GM12878 (cell line): ENCODE results near the gene SNRPA. TPM values are rescaled to one million over a fixed set of nuclear protein-coding genes. Genes with fewer than 3 reads are reported as not detected.
A peak's percentile ranks its signal among the peaks of the same experiment; 100 is the strongest.

Source experiments
- ATAC-seq: fragments of 200-7000 bp; cut with Tn5 transposase; 3 replicates; pipeline ENCODE4 v1.9.1; 2020; ENCODE audit warnings: mild to moderate bottlenecking, moderate library complexity
- BruUV-seq: library from RNA; stranded (reverse); fragments of 400-500 nt; replicated peaks from 2 replicates; lab custom pipeline; 2021; lab: Mats Ljungman, UMichigan
- CTCF ChIA-PET: fragments of 300-600 bp; sonication (Branson Sonifier 250); formaldehyde crosslinking; extraction: SDS; loops from one replicate; lab custom pipeline; 2021; ENCODE audit warnings: inconsistent platforms; lab: Yijun Ruan, JAX
- POLR2A ChIA-PET: fragments of 350-600 bp; formaldehyde crosslinking; extraction: SDS; loops from one replicate; lab custom pipeline; 2021; ENCODE audit warnings: inconsistent platforms; lab: Charles Lee
- RAD21 ChIA-PET: fragments of 300-600 bp; sonication (Branson Sonifier 250); formaldehyde crosslinking; loops from one replicate; lab custom pipeline; 2023; ENCODE audit warnings: antibody characterized with exemption; ENCODE audit not compliant: unreplicated experiment; lab: Charles Lee
- SMC1A ChIA-PET: fragments of 300-600 bp; sonication (Branson Sonifier 250); formaldehyde crosslinking; loops from one replicate; lab custom pipeline; 2023; ENCODE audit not compliant: unreplicated experiment, uncharacterized antibody; lab: Charles Lee
- DNase-seq: peaks from one replicate; pipeline ENCODE4 v3.0.0-alpha.2; 2011; ENCODE audit warnings: low read depth, low spot score
- FAIRE-seq: peaks from 3 replicates; lab custom pipeline; 2011; peaks lifted over from hg19 to GRCh38; lab: Jason Lieb, UNC
- H2AFZ ChIP-seq: 2 replicates; pipeline ENCODE4 v1.6.0; 2011; ENCODE audit warnings: low read depth, low read length, control low read depth; ENCODE audit not compliant: control insufficient read depth
- H3K27ac ChIP-seq: 2 replicates; pipeline ENCODE4 v1.5.1; 2011; ENCODE audit warnings: control low read depth; ENCODE audit not compliant: control insufficient read depth, insufficient read depth
- H3K27me3 ChIP-seq, 2 experiments: replicated peaks in 1 of 2; 2 replicates each; pipeline versions ENCODE4 v1.6.0 to v1.6.1; 2011; ENCODE audit warnings: low read length in 1 of 2; ENCODE audit not compliant: control insufficient read depth in 2 of 2, insufficient read depth in 2 of 2
- H3K36me3 ChIP-seq, 2 experiments: 2 replicates each; pipeline ENCODE4 v1.5.1; 2011; ENCODE audit warnings: low read length in 1 of 2; ENCODE audit not compliant: control insufficient read depth in 2 of 2, insufficient read depth in 2 of 2
- H3K4me1 ChIP-seq: 2 replicates; pipeline ENCODE4 v1.6.1; 2011; ENCODE audit warnings: mild to moderate bottlenecking, low read length, moderate library complexity, mixed read lengths; ENCODE audit not compliant: control insufficient read depth, insufficient read depth
- H3K4me2 ChIP-seq: 2 replicates; pipeline ENCODE4 v1.6.0; 2011; ENCODE audit warnings: control low read depth; ENCODE audit not compliant: control insufficient read depth, insufficient read depth
- H3K4me3 ChIP-seq: fragments of 200-600 bp; sonication (generic); 2 replicates; pipeline ENCODE4 v1.5.1; 2016
- H3K79me2 ChIP-seq: 2 replicates; pipeline ENCODE4 v1.6.0; 2011; ENCODE audit warnings: low read length; ENCODE audit not compliant: control insufficient read depth, insufficient read depth
- H3K9ac ChIP-seq: 2 replicates; pipeline ENCODE4 v1.8.0; 2011; ENCODE audit warnings: low read length, control low read depth, mixed read lengths; ENCODE audit not compliant: control insufficient read depth, insufficient read depth
- H3K9me3 ChIP-seq: replicated peaks from 3 replicates; pipeline ENCODE4 v1.5.1; 2011; ENCODE audit warnings: mild to moderate bottlenecking, low read length; ENCODE audit not compliant: control insufficient read depth, insufficient read depth
- H4K20me1 ChIP-seq: 2 replicates; pipeline ENCODE4 v1.6.0; 2011; ENCODE audit not compliant: control insufficient read depth, insufficient read depth
- BCL11A ChIP-seq: IDR thresholded peaks from 2 replicates; pipeline ENCODE4 v1.6.1; 2011; ENCODE audit warnings: low read depth, low read length
- CHD1 ChIP-seq: IDR thresholded peaks from 2 replicates; pipeline ENCODE4 v1.6.1; 2012; ENCODE audit warnings: low read depth, low read length, improper control_type of control experiment
- CREM ChIP-seq: IDR thresholded peaks from 2 replicates; pipeline ENCODE4 v1.6.1; 2014; ENCODE audit warnings: antibody characterized with exemption, low read depth
- EGR1 ChIP-seq, 2 experiments: IDR thresholded peaks; 1 replicate in 1 of 2; 2 replicates in 1 of 2; pipeline ENCODE4 v1.6.1; 2011 to 2012; ENCODE audit warnings: low read depth in 2 of 2, low read length in 2 of 2, borderline replicate concordance in 1 of 2, mild to moderate bottlenecking in 1 of 2, moderate library complexity in 1 of 2
- HCFC1 ChIP-seq: fragments of 150-350 bp; IDR thresholded peaks from 2 replicates; pipeline ENCODE4 v1.6.1; 2014; ENCODE audit warnings: low read length
- IRF4 ChIP-seq: IDR thresholded peaks from 2 replicates; pipeline ENCODE4 v1.6.1; 2011; ENCODE audit warnings: low read depth, low read length
- LARP7 ChIP-seq: fragments of 450-650 bp; IDR thresholded peaks from 2 replicates; pipeline ENCODE4 v1.6.1; 2017; ENCODE audit warnings: mild to moderate bottlenecking
- NR2F1 ChIP-seq: fragments of 450-650 bp; conservative IDR thresholded peaks from 2 replicates; pipeline ENCODE4 v1.6.1; 2017; ENCODE audit warnings: mild to moderate bottlenecking
- RCOR1 ChIP-seq: conservative IDR thresholded peaks from 2 replicates; pipeline ENCODE4 v1.6.1; 2012; ENCODE audit warnings: low read depth, low read length, improper control_type of control experiment
- RUNX3 ChIP-seq: IDR thresholded peaks from 2 replicates; pipeline ENCODE4 v1.6.1; 2012; ENCODE audit warnings: low read length, inconsistent platforms
- SREBF2 ChIP-seq: IDR thresholded peaks from 2 replicates; pipeline ENCODE4 v1.6.1; 2012; ENCODE audit warnings: mild to moderate bottlenecking, low read length
- ZBTB4 ChIP-seq: fragments of 450-650 bp; formaldehyde crosslinking; IDR thresholded peaks from 2 replicates; pipeline ENCODE4 v1.4.0; 2022; ENCODE audit warnings: mild to moderate bottlenecking, moderate library complexity
- ZNF24 ChIP-seq: fragments of 450-650 bp; IDR thresholded peaks from 2 replicates; pipeline ENCODE4 v1.6.1; 2017; ENCODE audit warnings: antibody characterized with exemption, mild to moderate bottlenecking
- ZNF592 ChIP-seq: fragments of 450-650 bp; IDR thresholded peaks from 2 replicates; pipeline ENCODE4 v1.6.1; 2017; ENCODE audit warnings: mild to moderate bottlenecking, moderate library complexity
- WGBS: methylation state at CpG from one replicate; pipeline ENCODE4 v1.1.6; 2016; ENCODE audit warnings: low lambda C conversion rate; ENCODE audit not compliant: insufficient replicate concordance, insufficient coverage; ENCODE audit errors: missing lambda C conversion rate; 5-methylcytosine and 5-hydroxymethylcytosine counted together
- in situ Hi-C: fragments of 300-500 bp; cut with MboI; formaldehyde crosslinking; loops from 9 replicates; pipeline ENCODE4 v1.14.3; 2018; ENCODE audit warnings: mixed read lengths
- intact Hi-C: fragments of 100-400 bp; cut with micrococcal nuclease; formaldehyde crosslinking; loops from one replicate; pipeline ENCODE4 v1.14.2; 2022; ENCODE audit not compliant: unreplicated experiment
- polyA plus RNA-seq, 11 experiments: library from polyadenylated mRNA; depleted of rRNA in 4 of 11; unstranded in 6 of 11; stranded (reverse) in 5 of 11; fragments of >200 nt; fragmentation: Nextera tagmentation in 4 of 11; fragmentation: Illumina TruSeq in 1 of 11; extraction: Ambion mirVana in 4 of 11; extraction: Trizol in 1 of 11; gene quantifications; 1 replicate in 1 of 11; 2 replicates in 10 of 11; pipeline versions ENCODE4 v1.2.1 to v1.2.3, GENCODE V29; 2011 to 2016; ENCODE audit warnings: inconsistent platforms in 2 of 11, missing spikeins in 2 of 11, low read depth in 1 of 11
- total RNA-seq, 4 experiments: library from RNA; depleted of rRNA in 3 of 4; stranded (reverse); fragments of >200 nt in 3 of 4; fragmentation: Illumina TruSeq in 1 of 4; extraction: Trizol in 1 of 4; gene quantifications; 2 replicates each; pipeline versions ENCODE4 v1.2.1 to v1.2.3, GENCODE V29; 2013 to 2021

SNRPA gene
- total and polyA plus RNA-seq, 10 of the 15 experiments (the other 5 are each of a cell fraction or from before 2014, with no cell fraction given): 14.8 to 299 (median 202) TPM

- no peak for TF ChIP-seq ZNF592
- TF ChIP-seq CHD1: no peak
- TF ChIP-seq, all 136 proteins: peak for 0
These were observed 54.4 kb downstream of the SNRPA start (continued) for GRCh38 chr19:40805258-40805868.

GRCh38 chr19:40806423-40807146 is 55.6 kb downstream of the SNRPA start:
- H3K79me2 ChIP-seq: peaks cover 40% of the 10 kb centered on the region
- no peak overlapping the region for H3K27ac ChIP-seq
- no peak overlapping the region for H3K4me3 ChIP-seq
- H2AFZ ChIP-seq: no peak overlapping the region
- POLR2A ChIA-PET: interaction anchor here (1.0 to 4.3 kb wide), 5 partner anchors 28 to 143 kb away, joined by 4 to 37 read pairs (median 8); partner anchors contain the start of genes ACTMAP, RAB4B and SNRPA
- peaks cover 41% of the 10 kb centered on the region for H3K4me1 ChIP-seq
- no peak for DNase-seq
- RAD21 ChIA-PET: interaction anchor here (1.0 to 3.6 kb wide), 11 partner anchors 8 to 143 kb away, joined by 3 to 29 read pairs (median 5); partner anchors contain the start of genes ACTMAP, COQ8B, EGLN2 and ITPKC
- 57% methylated on average over 26 of the region's 26 CpGs for WGBS
- peak; percentile 80 for FAIRE-seq
- CTCF ChIA-PET: interaction anchor here (0.6 to 5.9 kb wide), 18 partner anchors 8 to 144 kb away, joined by 3 to 51 read pairs (median 8); partner anchors contain the start of genes COQ8B, EGLN2, ITPKC and MIA
- peaks cover 16% of the 10 kb centered on the region for H4K20me1 ChIP-seq
- H3K36me3 ChIP-seq: peaks cover 15 to 23% of the 10 kb centered on the region in 2 experiments; a peak in 3 of 4 replicates
- H3K4me2 ChIP-seq: 0 out of 2 replicates have a peak overlapping the region, but pooled peaks have one; percentile 38
- no TSS peak for BruUV-seq
- SMC1A ChIA-PET: interaction anchor here (0.6 to 4.2 kb wide), 9 partner anchors 9 to 144 kb away, joined by 3 to 41 read pairs (median 6); partner anchors contain the start of genes ACTMAP, RAB4B and SNRPA
- no peaks in the 10 kb centered on the region for H3K9me3 ChIP-seq
- ATAC-seq: peak; percentile 77
- in situ Hi-C loops (no loop called here), intact Hi-C loops (no loop called here)
- no peak overlapping the region for H3K9ac ChIP-seq
- H3K27me3 ChIP-seq: no peaks in the 10 kb centered on the region
- TF ChIP-seq NR2F1 (no peak), LARP7 (0 out of 2 replicates have a peak, but pooled peaks have one; percentile 32), HCFC1 (no peak), ZNF24 (0 out of 2 replicates have a peak, but pooled peaks have one; percentile 18), CREM (0 out of 2 replicates have a peak, but pooled peaks have one; percentile 20), IRF4 (0 out of 2 replicates have a peak, but pooled peaks have one; percentile 37), ZBTB4 (CRISPR knock-in tag) (no peak), EGR1 (IDR thresholded peaks at IDR 0.05; ENCODE audit: borderline replicate concordance in 1 of 2, low read depth in 2 of 2, low read length in 2 of 2) (peak in 1 of 2 experiments; percentile 12; a peak in 1 of 3 replicates), BCL11A (no peak), RCOR1 (no peak), RUNX3 (no peak), SREBF2 (no peak)
